ENCODE measurements around the gene ZNF491.

GRCh38 chr19:11807099-11807380, 8.7 kb downstream of the ZNF491 start:
- TF ChIP-seq POLR2A (IDR thresholded peaks at IDR 0.05) (no peak), EP300 (IDR thresholded peaks at IDR 0.05; ENCODE audit: low read depth) (no peak)
- TF ChIP-seq, protein P1, sequence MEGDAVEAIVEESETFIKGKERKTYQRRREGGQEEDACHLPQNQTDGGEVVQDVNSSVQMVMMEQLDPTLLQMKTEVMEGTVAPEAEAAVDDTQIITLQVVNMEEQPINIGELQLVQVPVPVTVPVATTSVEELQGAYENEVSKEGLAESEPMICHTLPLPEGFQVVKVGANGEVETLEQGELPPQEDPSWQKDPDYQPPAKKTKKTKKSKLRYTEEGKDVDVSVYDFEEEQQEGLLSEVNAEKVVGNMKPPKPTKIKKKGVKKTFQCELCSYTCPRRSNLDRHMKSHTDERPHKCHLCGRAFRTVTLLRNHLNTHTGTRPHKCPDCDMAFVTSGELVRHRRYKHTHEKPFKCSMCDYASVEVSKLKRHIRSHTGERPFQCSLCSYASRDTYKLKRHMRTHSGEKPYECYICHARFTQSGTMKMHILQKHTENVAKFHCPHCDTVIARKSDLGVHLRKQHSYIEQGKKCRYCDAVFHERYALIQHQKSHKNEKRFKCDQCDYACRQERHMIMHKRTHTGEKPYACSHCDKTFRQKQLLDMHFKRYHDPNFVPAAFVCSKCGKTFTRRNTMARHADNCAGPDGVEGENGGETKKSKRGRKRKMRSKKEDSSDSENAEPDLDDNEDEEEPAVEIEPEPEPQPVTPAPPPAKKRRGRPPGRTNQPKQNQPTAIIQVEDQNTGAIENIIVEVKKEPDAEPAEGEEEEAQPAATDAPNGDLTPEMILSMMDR (IDR thresholded peaks at IDR 0.05), result no peak

All from transverse colon (tissue), 3 donors.